Activated CD4-positive, alpha-beta memory T cell treated with anti-CD3 and anti-CD28 coated beads, Interleukin-2, amount 10 ng/mL, durations not matched to agents 7 days and 5 days (primary cell): ENCODE data around the gene PLPP2. TPM values are rescaled to one million over a fixed set of nuclear protein-coding genes. Genes with fewer than 3 reads are reported as not detected.

ENCODE experiments used
- CTCF ChIA-PET: fragments of 350-600 bp; sonication (Branson Sonifier 250); formaldehyde crosslinking; loops from one replicate; lab custom pipeline; 2021; ENCODE audit warnings: antibody characterized with exemption, inconsistent platforms; lab: Charles Lee
- POLR2A ChIA-PET: fragments of 350-600 bp; sonication (Branson Sonifier 250); formaldehyde crosslinking; loops from one replicate; lab custom pipeline; 2021; ENCODE audit warnings: antibody characterized with exemption; lab: Charles Lee
- DNase-seq: peaks from one replicate; pipeline ENCODE4 v3.0.0-alpha.2; 2020
- H3K27ac Mint-ChIP-seq: one replicate; pipeline ENCODE4 v1.8.0; 2021; ENCODE audit warnings: mild to moderate bottlenecking, mixed read lengths
- H3K27me3 Mint-ChIP-seq: one replicate; pipeline ENCODE4 v1.8.0; 2021; ENCODE audit warnings: mixed read lengths
- H3K36me3 Mint-ChIP-seq: one replicate; pipeline ENCODE4 v1.8.0; 2021; ENCODE audit warnings: low read depth, mixed read lengths
- H3K4me1 Mint-ChIP-seq: one replicate; pipeline ENCODE4 v1.8.0; 2021; ENCODE audit warnings: mixed read lengths
- H3K4me3 Mint-ChIP-seq: one replicate; pipeline ENCODE4 v1.8.0; 2021; ENCODE audit warnings: mild to moderate bottlenecking, mixed read lengths
- H3K9me3 Mint-ChIP-seq: one replicate; pipeline ENCODE4 v1.8.0; 2021; ENCODE audit warnings: mixed read lengths
- total RNA-seq, 2 experiments: library from RNA; stranded (reverse); gene quantifications; one replicate each; pipeline ENCODE4 v1.2.3, GENCODE V29; 2021

Gene PLPP2
- total RNA-seq, 2 experiments from 2014 or later: 0.60 to 0.78 TPM

- ChIA-PET CTCF (no interaction called here), POLR2A (no interaction called here)
- Mint-ChIP-seq H3K4me1 (no peaks in the 10 kb centered on the region), H3K36me3 (peaks cover 58% of the 10 kb centered on the region), H3K4me3 (no peak overlapping the region), H3K27ac (no peak overlapping the region), H3K9me3 (peaks cover 18% of the 10 kb centered on the region), H3K27me3 (no peaks in the 10 kb centered on the region)
- no peak for DNase-seq
These were observed 35.7 kb upstream of the PLPP2 start for GRCh38 chr19:326871-327270.

- H3K4me3 Mint-ChIP-seq: no peak overlapping the region
- peaks cover 18% of the 10 kb centered on the region for H3K9me3 Mint-ChIP-seq
- CTCF ChIA-PET: no interaction called here
- H3K27me3 Mint-ChIP-seq: no peaks in the 10 kb centered on the region
- POLR2A ChIA-PET: no interaction called here
- no peaks in the 10 kb centered on the region for H3K4me1 Mint-ChIP-seq
- no peak for DNase-seq
- H3K27ac Mint-ChIP-seq: no peak overlapping the region
- H3K36me3 Mint-ChIP-seq: peaks cover 55% of the 10 kb centered on the region
These were observed 34.8 kb upstream of the PLPP2 start for GRCh38 chr19:325937-326565.

- no peaks in the 10 kb centered on the region for H3K4me1 Mint-ChIP-seq
- peaks cover 54% of the 10 kb centered on the region for H3K36me3 Mint-ChIP-seq
- no peak overlapping the region for H3K4me3 Mint-ChIP-seq
- H3K27me3 Mint-ChIP-seq: no peaks in the 10 kb centered on the region
- DNase-seq: no peak
- H3K27ac Mint-ChIP-seq: no peak overlapping the region
- POLR2A ChIA-PET: no interaction called here
- CTCF ChIA-PET: no interaction called here
- peaks cover 14% of the 10 kb centered on the region for H3K9me3 Mint-ChIP-seq
These were observed 34.2 kb upstream of the PLPP2 start for GRCh38 chr19:325173-325936.

- POLR2A ChIA-PET: no interaction called here
- CTCF ChIA-PET: no interaction called here
- H3K9me3 Mint-ChIP-seq: peaks cover 14% of the 10 kb centered on the region
- no peaks in the 10 kb centered on the region for H3K4me1 Mint-ChIP-seq
- DNase-seq: no peak
- no peak overlapping the region for H3K27ac Mint-ChIP-seq
- no peaks in the 10 kb centered on the region for H3K27me3 Mint-ChIP-seq
- peaks cover 53% of the 10 kb centered on the region for H3K36me3 Mint-ChIP-seq
- no peak overlapping the region for H3K4me3 Mint-ChIP-seq
These were observed 33.5 kb upstream of the PLPP2 start for GRCh38 chr19:324716-325115.

- H3K27me3 Mint-ChIP-seq: no peaks in the 10 kb centered on the region
- no peak overlapping the region for H3K27ac Mint-ChIP-seq
- no peak overlapping the region for H3K4me3 Mint-ChIP-seq
- ChIA-PET POLR2A (no interaction called here), CTCF (no interaction called here)
- DNase-seq: no peak
- no peaks in the 10 kb centered on the region for H3K9me3 Mint-ChIP-seq
- H3K36me3 Mint-ChIP-seq: peaks cover 44% of the 10 kb centered on the region
- H3K4me1 Mint-ChIP-seq: no peaks in the 10 kb centered on the region
These were observed 31.4 kb upstream of the PLPP2 start for GRCh38 chr19:322616-323015.

GRCh38 chr19:318509-318774, 27.2 kb upstream of the PLPP2 start:
- Mint-ChIP-seq H3K27ac (no peak overlapping the region), H3K9me3 (no peaks in the 10 kb centered on the region), H3K4me1 (no peaks in the 10 kb centered on the region), H3K4me3 (no peak overlapping the region), H3K36me3 (peaks cover 35% of the 10 kb centered on the region), H3K27me3 (no peaks in the 10 kb centered on the region)
- POLR2A ChIA-PET: no interaction called here
- CTCF ChIA-PET: no interaction called here
- DNase-seq: no peak

DNA sequence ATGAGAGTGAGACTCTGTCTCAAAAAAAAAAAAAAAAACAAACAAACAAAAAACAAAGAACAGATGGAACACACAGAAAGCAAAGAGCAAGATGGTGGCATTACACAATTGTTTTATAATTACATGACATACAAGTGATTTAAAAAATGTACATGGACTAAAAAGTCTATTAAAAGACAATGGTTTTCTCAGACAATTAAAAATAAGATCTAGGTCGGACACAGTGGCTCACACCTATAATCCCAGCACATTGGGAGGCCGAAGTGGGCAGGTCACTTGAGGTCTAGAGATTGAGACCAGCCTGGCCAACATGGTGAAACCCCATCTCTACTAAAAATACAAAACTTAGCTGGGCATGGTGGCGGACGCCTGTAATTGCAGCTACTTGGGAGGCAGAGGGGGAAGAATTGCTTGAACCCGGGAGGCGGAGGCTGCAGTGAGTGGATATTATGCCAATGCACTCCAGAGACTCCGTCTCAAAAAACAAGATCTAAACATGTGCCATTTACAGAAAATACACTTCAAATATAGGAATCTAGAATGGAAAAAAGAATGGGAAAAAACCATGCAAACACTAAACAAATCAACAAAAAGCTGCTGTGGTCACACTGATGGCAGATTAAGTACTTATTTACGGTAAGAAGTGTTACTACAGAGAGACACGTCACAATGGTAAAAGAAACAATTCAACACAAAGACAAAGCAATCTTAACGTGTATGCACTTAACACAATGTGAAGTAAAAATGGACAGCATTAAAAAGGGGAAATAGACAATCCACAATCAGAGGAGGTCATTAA, 26.7 kb upstream of the PLPP2 start:
- Mint-ChIP-seq H3K36me3 (peaks cover 35% of the 10 kb centered on the region), H3K27me3 (no peaks in the 10 kb centered on the region), H3K4me3 (no peak overlapping the region), H3K27ac (no peak overlapping the region), H3K4me1 (no peaks in the 10 kb centered on the region), H3K9me3 (no peaks in the 10 kb centered on the region)
- ChIA-PET POLR2A (no interaction called here), CTCF (no interaction called here)
- DNase-seq: no peak

DNA sequence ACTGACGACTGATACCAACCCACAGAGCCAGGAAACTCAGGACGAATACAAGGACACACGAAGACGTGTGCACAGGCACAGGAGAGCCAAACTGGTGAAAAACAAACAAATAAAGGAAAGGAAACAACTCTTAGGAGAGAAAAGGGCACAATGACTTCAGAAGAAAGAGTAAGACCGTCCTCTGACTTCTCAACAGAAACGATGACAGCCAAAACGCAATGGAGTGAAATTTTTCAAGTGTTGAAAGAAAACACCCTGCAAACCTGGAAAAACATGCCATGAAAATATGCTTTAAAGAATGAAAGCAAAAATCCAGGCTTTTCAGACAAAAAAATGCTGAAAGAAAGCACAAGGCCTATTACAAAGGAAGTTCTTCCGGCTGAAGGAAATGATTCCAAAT, 24.6 kb upstream of the PLPP2 start:
- no peaks in the 10 kb centered on the region for H3K9me3 Mint-ChIP-seq
- no peaks in the 10 kb centered on the region for H3K4me1 Mint-ChIP-seq
- H3K27me3 Mint-ChIP-seq: no peaks in the 10 kb centered on the region
- H3K4me3 Mint-ChIP-seq: no peak overlapping the region
- H3K36me3 Mint-ChIP-seq: peaks cover 37% of the 10 kb centered on the region
- CTCF ChIA-PET: no interaction called here
- H3K27ac Mint-ChIP-seq: no peak overlapping the region
- DNase-seq: no peak
- POLR2A ChIA-PET: no interaction called here

DNA sequence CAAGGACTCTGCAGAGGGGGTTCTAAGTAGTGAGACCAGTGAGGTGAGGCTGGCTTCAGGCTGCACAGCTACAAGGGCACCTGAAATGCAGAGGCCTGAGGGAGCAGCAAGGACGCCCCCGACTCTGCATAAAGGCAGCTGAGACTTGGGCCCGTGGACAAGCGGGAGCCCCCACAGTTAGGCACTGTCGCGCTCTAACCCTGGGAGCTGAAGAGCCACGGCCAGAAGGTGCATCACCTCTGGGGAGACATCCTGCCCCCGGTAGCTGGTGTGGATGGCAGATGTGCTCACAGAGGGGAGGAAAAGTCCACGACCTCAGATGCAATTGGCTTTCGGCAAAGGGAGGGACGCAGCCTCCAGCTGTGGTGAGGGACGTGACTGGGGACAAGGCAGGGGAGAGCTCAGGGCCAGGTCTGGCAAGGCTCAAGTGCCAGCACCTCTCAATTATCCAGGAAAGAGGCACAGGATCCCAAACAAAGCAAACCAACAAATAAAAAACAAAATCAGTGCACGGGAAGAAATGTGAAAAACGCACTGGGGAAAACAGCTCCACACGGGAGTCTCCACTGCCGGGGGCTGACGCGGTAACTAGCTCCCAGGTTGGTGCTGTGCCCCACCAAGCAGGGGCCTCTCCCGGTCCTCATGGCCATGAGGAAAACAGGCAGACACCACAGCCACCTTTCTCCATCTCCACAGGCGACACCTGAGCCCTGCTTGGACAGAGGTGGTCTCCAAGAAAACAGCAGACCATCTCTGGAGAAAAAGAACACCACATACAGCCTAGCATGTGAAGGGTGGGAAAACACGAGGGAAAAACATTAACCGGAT, 23.0 kb upstream of the PLPP2 start:
- Mint-ChIP-seq H3K36me3 (peaks cover 27% of the 10 kb centered on the region), H3K27ac (no peak overlapping the region), H3K4me1 (no peaks in the 10 kb centered on the region), H3K4me3 (no peak overlapping the region), H3K9me3 (no peaks in the 10 kb centered on the region), H3K27me3 (no peaks in the 10 kb centered on the region)
- DNase-seq: no peak
- ChIA-PET CTCF (no interaction called here), POLR2A (no interaction called here)

DNA sequence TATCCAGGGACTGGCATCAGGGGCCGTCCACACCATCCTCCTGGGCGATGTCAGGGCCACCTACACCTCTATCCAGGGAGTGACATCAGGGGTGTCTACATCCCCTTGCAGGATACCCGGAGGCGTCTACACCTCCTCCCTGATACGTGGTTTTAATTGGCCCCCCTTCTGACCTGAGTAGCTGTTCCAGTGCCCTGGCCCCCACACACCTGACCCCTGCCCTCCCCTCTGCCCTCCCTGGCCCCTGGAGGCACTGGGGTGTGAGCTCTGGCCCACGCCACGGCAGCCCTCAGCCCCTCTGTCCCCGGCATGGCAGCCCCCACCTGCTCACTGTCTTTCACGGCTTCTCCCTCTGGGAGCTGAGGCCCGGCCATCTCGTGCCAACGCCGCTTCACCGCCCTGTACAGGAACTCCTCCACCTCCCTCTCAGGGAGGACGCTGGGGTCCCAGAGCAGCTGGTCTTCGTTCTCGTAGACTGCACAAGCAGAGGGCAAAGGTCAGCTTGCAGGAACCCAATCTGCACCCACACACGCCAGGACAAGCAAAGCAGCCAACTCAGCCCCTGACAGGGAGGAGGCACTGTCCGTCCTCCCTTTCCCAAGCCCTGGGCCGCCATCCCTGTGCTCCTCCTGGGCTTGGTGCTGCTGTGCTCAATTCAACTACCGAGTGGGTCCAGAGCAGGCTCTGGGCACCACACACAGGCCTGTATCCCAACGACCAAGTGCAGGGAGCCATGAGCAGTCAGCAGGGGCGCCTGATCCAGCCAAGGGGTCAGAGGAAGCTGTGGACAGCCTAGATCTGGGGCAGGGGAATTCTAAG, 22.2 kb upstream of the PLPP2 start:
- no peak overlapping the region for H3K4me3 Mint-ChIP-seq
- peaks cover 25% of the 10 kb centered on the region for H3K36me3 Mint-ChIP-seq
- H3K27ac Mint-ChIP-seq: no peak overlapping the region
- H3K27me3 Mint-ChIP-seq: no peaks in the 10 kb centered on the region
- no peaks in the 10 kb centered on the region for H3K4me1 Mint-ChIP-seq
- DNase-seq: no peak
- CTCF ChIA-PET: no interaction called here
- H3K9me3 Mint-ChIP-seq: no peaks in the 10 kb centered on the region
- POLR2A ChIA-PET: no interaction called here

DNA sequence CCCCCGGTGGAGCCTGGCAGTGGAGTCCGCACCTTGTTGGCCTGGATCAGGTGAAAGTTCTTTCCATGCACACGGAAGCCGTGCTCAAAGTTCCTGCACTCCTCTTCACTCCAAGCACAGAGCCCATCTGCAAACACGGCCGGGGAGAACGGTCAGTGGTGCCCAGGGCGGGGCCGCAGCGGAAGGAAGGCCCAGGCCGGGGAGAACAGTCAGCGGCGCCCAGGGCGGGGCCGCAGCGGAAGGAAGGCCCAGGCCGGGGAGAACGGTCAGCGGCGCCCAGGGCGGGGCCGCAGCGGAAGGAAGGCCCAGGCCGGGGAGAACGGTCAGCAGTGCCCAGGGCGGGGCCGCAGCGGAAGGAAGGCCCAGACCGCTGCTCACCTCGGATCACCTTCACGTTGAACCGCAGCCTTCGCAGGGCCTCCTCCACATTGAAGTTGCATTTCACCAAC, 20.6 kb upstream of the PLPP2 start:
- Mint-ChIP-seq H3K27me3 (no peaks in the 10 kb centered on the region), H3K27ac (no peak overlapping the region), H3K4me3 (no peak overlapping the region), H3K9me3 (no peaks in the 10 kb centered on the region), H3K36me3 (peaks cover 16% of the 10 kb centered on the region), H3K4me1 (no peaks in the 10 kb centered on the region)
- ChIA-PET CTCF (no interaction called here), POLR2A (no interaction called here)
- no peak for DNase-seq

- Mint-ChIP-seq H3K4me1 (no peaks in the 10 kb centered on the region), H3K27me3 (no peaks in the 10 kb centered on the region), H3K9me3 (no peaks in the 10 kb centered on the region), H3K36me3 (peaks cover 12% of the 10 kb centered on the region), H3K27ac (no peak overlapping the region), H3K4me3 (no peak overlapping the region)
- no peak for DNase-seq
- POLR2A ChIA-PET: no interaction called here
- CTCF ChIA-PET: no interaction called here
These were observed 19.7 kb upstream of the PLPP2 start for GRCh38 chr19:310781-311496.
